ENCODE data around the gene FGF16.
A peak's percentile ranks its signal among the peaks of the same experiment; 100 is the strongest.
"Not testable (repeated sequence)": the region's sequence is repeated elsewhere in the genome, so short reads cannot be mapped to it uniquely, and the experiment has no call there.

FGF16 gene

DNA sequence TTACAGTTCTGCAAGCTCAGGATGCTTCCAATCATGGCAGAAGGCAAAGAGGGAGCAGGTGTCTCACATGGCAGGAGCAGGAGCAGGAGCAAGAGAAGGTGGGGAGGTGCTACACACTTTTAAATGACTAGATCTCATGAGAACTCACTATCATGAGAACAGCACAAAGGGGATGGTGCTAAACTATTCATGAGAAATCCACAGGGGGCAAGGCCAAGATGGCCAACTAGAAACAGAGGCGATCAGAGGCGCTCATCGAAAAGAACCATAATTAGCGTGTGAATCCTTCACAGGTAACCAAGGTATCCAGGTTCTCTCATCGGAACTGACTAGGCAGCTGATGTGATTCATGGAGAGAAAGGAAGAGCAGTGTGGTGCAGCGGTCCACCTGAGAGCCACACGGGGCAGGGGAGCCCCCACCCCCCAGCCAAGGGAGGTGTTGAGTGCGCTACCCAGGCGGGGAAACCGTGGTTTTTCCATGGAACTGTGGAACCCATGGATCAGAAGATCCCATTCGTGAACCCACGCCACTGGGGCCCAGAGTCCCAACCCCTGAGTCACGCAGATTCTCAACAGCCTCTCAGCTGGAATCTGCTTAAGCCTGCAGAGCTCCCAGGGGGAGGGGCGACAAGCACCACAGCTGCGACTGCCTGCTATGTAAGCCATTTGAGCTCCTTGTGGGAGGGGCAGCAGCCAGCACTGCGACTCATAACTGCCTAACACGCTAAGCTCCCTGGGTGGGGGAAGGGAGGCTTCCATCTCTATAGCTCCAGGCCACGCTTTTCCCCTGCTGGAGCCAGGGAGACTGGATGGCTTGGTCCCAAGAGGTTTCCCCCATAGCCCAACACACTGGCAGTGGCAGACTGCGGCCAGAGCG is 46.7 kb downstream of the FGF16 start:
- Histone ChIP-seq H2BK120ac (ENCODE audit: insufficient read depth, low read length, poor library complexity) (no peak overlapping the region), H4K8ac (ENCODE audit: low read depth, low read length) (peak overlapping the region; percentile 60), H2AK5ac (ENCODE audit: low read length) (no peak overlapping the region), H2BK12ac (ENCODE audit: low read length) (no peak overlapping the region), H3K14ac (ENCODE audit: low read length) (no peak overlapping the region), H3K36me3 (ENCODE audit: control insufficient read depth in 1 of 2, insufficient read depth in 2 of 2, low read length in 2 of 2) (no peaks in the 10 kb centered on the region), H4K12ac (ENCODE audit: low read depth, low read length) (no peak overlapping the region), H3K23ac (ENCODE audit: low read length) (no peak overlapping the region), H2BK5ac (ENCODE audit: low read depth, low read length, poor library complexity) (no peak overlapping the region), H3K4me3 (ENCODE audit: low read depth, low read length) (no peak overlapping the region), H3K9ac (ENCODE audit: low read length) (no peak overlapping the region), H3K4me2 (ENCODE audit: low read length) (no peak overlapping the region), H3K27ac (ENCODE audit: low read depth, low read length) (no peak overlapping the region), H3K18ac (ENCODE audit: low read length) (no peak overlapping the region), H4K91ac (ENCODE audit: low read depth, low read length) (no peak overlapping the region), H3K27me3 (ENCODE audit: insufficient read depth, low read length) (no peaks in the 10 kb centered on the region), H3K9me3 (ENCODE audit: insufficient read depth, low read depth, low read length) (no peaks in the 10 kb centered on the region), H3K79me1 (ENCODE audit: low read length) (peaks cover 2% of the 10 kb centered on the region), H3K4ac (ENCODE audit: low read depth, low read length) (no peak overlapping the region), H2AFZ (ENCODE audit: insufficient read depth, low read length, poor library complexity) (no peak overlapping the region), H3K4me1 (ENCODE audit: control insufficient read depth in 1 of 2, insufficient read depth in 2 of 2, low read length in 2 of 2) (peaks cover 4 to 8% of the 10 kb centered on the region in 2 experiments), H3K79me2 (ENCODE audit: control insufficient read depth, insufficient read depth, low read length, poor library complexity) (no peaks in the 10 kb centered on the region)
- WGBS (ENCODE audit: extremely low coverage, insufficient coverage, insufficient read length): no CpG with 5 or more reads among the region's 20 CpGs
- peak; percentile 52 to 61 for DNase-seq

DNA sequence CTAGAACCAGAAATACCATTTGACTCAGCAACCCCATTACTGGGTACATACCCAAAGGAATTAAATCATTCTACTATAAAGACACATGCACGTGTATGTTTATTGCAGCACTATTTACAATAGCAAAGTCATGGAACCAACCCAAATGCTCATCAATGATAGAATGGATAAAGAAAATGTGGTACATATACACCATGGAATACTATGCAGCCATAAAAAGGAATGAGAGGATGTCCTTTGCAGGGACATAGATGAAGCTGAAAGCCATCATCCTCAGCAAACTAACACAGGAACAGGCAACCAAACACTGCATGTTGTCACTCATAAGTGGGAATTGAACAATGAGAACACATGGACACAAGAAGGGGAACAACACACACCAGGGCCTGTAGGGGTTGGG is 53.0 kb downstream of the FGF16 start:
- not testable (repeated sequence) for H2AFZ ChIP-seq (ENCODE audit: insufficient read depth, low read length, poor library complexity); H3K9ac ChIP-seq (ENCODE audit: low read length); H3K36me3 ChIP-seq (ENCODE audit: control insufficient read depth in 1 of 2, insufficient read depth in 2 of 2, low read length in 2 of 2); H2BK12ac ChIP-seq (ENCODE audit: low read length); H3K79me1 ChIP-seq (ENCODE audit: low read length); H2BK5ac ChIP-seq (ENCODE audit: low read depth, low read length, poor library complexity); H3K4ac ChIP-seq (ENCODE audit: low read depth, low read length); H4K91ac ChIP-seq (ENCODE audit: low read depth, low read length); H2AK5ac ChIP-seq (ENCODE audit: low read length); H2BK120ac ChIP-seq (ENCODE audit: insufficient read depth, low read length, poor library complexity); H3K23ac ChIP-seq (ENCODE audit: low read length); H3K4me3 ChIP-seq (ENCODE audit: low read depth, low read length); H3K14ac ChIP-seq (ENCODE audit: low read length); DNase-seq; H3K27ac ChIP-seq (ENCODE audit: low read depth, low read length); H3K27me3 ChIP-seq (ENCODE audit: insufficient read depth, low read length); H3K4me1 ChIP-seq (ENCODE audit: control insufficient read depth in 1 of 2, insufficient read depth in 2 of 2, low read length in 2 of 2); H3K4me2 ChIP-seq (ENCODE audit: low read length); H4K8ac ChIP-seq (ENCODE audit: low read depth, low read length); H3K18ac ChIP-seq (ENCODE audit: low read length); H3K9me3 ChIP-seq (ENCODE audit: insufficient read depth, low read depth, low read length); H4K12ac ChIP-seq (ENCODE audit: low read depth, low read length); H3K79me2 ChIP-seq (ENCODE audit: control insufficient read depth, insufficient read depth, low read length, poor library complexity)
- no CpG with 5 or more reads among the region's 1 CpG for WGBS (ENCODE audit: extremely low coverage, insufficient coverage, insufficient read length)

DNA sequence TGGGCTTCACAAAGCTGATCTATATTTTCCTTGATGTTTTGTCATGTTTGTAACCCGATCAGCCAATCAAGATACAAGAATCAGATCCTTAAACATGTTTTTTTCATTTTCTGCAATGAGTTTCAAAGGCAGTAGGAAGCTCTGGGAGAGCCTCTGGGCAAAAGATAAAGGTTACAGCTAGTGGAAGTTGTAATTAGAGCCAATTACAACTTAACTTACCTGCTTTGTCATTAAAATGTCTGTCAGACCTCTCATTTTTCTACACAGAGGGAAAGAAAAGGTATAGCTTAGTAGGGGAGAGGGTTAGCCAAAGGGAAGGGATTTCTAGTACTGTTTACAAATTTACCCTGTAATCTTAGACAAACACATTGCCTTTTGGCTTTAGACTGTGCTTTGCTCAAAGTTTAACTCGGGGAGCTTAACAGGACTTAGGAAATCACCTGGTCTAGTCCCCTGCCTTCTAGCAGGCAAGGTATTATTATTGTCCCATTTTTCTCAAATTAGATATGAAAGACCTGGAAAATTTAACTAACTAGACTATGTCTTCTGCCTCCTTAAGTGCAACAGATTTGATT is 55.8 kb downstream of the FGF16 start:
- no peak overlapping the region for H2BK12ac ChIP-seq (ENCODE audit: low read length)
- H2AK5ac ChIP-seq (ENCODE audit: low read length): no peak overlapping the region
- H2AFZ ChIP-seq (ENCODE audit: insufficient read depth, low read length, poor library complexity): no peak overlapping the region
- no peak overlapping the region for H3K23ac ChIP-seq (ENCODE audit: low read length)
- DNase-seq: no peak
- H4K12ac ChIP-seq (ENCODE audit: low read depth, low read length): no peak overlapping the region
- no peaks in the 10 kb centered on the region for H3K4me1 ChIP-seq (ENCODE audit: control insufficient read depth in 1 of 2, insufficient read depth in 2 of 2, low read length in 2 of 2)
- no peak overlapping the region for H3K9ac ChIP-seq (ENCODE audit: low read length)
- no CpG with 5 or more reads among the region's 2 CpGs for WGBS (ENCODE audit: extremely low coverage, insufficient coverage, insufficient read length)
- no peaks in the 10 kb centered on the region for H3K79me2 ChIP-seq (ENCODE audit: control insufficient read depth, insufficient read depth, low read length, poor library complexity)
- no peaks in the 10 kb centered on the region for H3K9me3 ChIP-seq (ENCODE audit: insufficient read depth, low read depth, low read length)
- no peak overlapping the region for H3K18ac ChIP-seq (ENCODE audit: low read length)
- no peak overlapping the region for H4K91ac ChIP-seq (ENCODE audit: low read depth, low read length)
- no peak overlapping the region for H4K8ac ChIP-seq (ENCODE audit: low read depth, low read length)
- no peak overlapping the region for H3K4ac ChIP-seq (ENCODE audit: low read depth, low read length)
- no peak overlapping the region for H3K4me2 ChIP-seq (ENCODE audit: low read length)
- no peak overlapping the region for H3K27ac ChIP-seq (ENCODE audit: low read depth, low read length)
- no peak overlapping the region for H2BK5ac ChIP-seq (ENCODE audit: low read depth, low read length, poor library complexity)
- H3K36me3 ChIP-seq (ENCODE audit: control insufficient read depth in 1 of 2, insufficient read depth in 2 of 2, low read length in 2 of 2): no peaks in the 10 kb centered on the region
- H3K4me3 ChIP-seq (ENCODE audit: low read depth, low read length): no peak overlapping the region
- H3K79me1 ChIP-seq (ENCODE audit: low read length): no peaks in the 10 kb centered on the region
- no peak overlapping the region for H3K14ac ChIP-seq (ENCODE audit: low read length)
- H2BK120ac ChIP-seq (ENCODE audit: insufficient read depth, low read length, poor library complexity): no peak overlapping the region
- H3K27me3 ChIP-seq (ENCODE audit: insufficient read depth, low read length): no peaks in the 10 kb centered on the region

DNA sequence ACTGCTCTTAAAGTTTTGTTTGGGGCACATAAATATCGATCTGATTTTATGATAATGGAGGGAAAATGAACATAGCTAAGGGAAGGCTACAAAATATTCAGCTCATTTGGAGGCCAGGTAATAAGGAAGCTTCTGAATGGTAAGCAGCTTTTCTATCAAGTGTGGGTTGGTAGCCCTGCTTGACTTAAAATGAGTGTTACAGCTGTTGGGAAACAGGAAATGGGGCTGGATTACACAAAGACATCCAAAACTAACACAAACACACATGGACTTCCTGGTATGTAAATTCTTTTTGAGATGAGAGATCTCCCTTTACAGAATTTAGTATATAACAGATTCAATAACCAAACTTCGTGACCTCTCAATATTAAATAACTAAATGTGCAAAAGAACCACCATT is 58.0 kb downstream of the FGF16 start:
- Histone ChIP-seq H3K18ac (ENCODE audit: low read length) (no peak overlapping the region), H3K4ac (ENCODE audit: low read depth, low read length) (no peak overlapping the region), H2BK5ac (ENCODE audit: low read depth, low read length, poor library complexity) (no peak overlapping the region), H4K91ac (ENCODE audit: low read depth, low read length) (no peak overlapping the region), H2AK5ac (ENCODE audit: low read length) (no peak overlapping the region), H2BK120ac (ENCODE audit: insufficient read depth, low read length, poor library complexity) (no peak overlapping the region), H3K27ac (ENCODE audit: low read depth, low read length) (no peak overlapping the region), H4K8ac (ENCODE audit: low read depth, low read length) (no peak overlapping the region), H2BK12ac (ENCODE audit: low read length) (no peak overlapping the region), H3K27me3 (ENCODE audit: insufficient read depth, low read length) (no peaks in the 10 kb centered on the region), H3K4me1 (ENCODE audit: control insufficient read depth in 1 of 2, insufficient read depth in 2 of 2, low read length in 2 of 2) (no peaks in the 10 kb centered on the region), H3K4me2 (ENCODE audit: low read length) (no peak overlapping the region), H3K9ac (ENCODE audit: low read length) (no peak overlapping the region), H4K12ac (ENCODE audit: low read depth, low read length) (no peak overlapping the region), H3K36me3 (ENCODE audit: control insufficient read depth in 1 of 2, insufficient read depth in 2 of 2, low read length in 2 of 2) (peaks cover 5 to 8% of the 10 kb centered on the region in 2 experiments), H3K4me3 (ENCODE audit: low read depth, low read length) (no peak overlapping the region), H2AFZ (ENCODE audit: insufficient read depth, low read length, poor library complexity) (no peak overlapping the region), H3K9me3 (ENCODE audit: insufficient read depth, low read depth, low read length) (no peaks in the 10 kb centered on the region), H3K79me2 (ENCODE audit: control insufficient read depth, insufficient read depth, low read length, poor library complexity) (no peaks in the 10 kb centered on the region), H3K14ac (ENCODE audit: low read length) (no peak overlapping the region), H3K23ac (ENCODE audit: low read length) (no peak overlapping the region), H3K79me1 (ENCODE audit: low read length) (no peaks in the 10 kb centered on the region)
- WGBS (ENCODE audit: extremely low coverage, insufficient coverage, insufficient read length): no CpG with 5 or more reads among the region's 2 CpGs
- peak in 1 of 2 donors; percentile 3 for DNase-seq
